H9 (cell line): Measurements from ENCODE around the gene MACROD1. TPM values are rescaled to one million over a fixed set of nuclear protein-coding genes. Genes with fewer than 3 reads are reported as not detected.

Source experiments
- DNase-seq: peaks from one replicate; pipeline ENCODE4 v3.0.0-alpha.2; 2017
- H2AFZ ChIP-seq: one replicate; pipeline ENCODE4 v1.6.1; 2013; ENCODE audit warnings: mild to moderate bottlenecking, low read length, control low read depth, moderate library complexity
- H2AK5ac ChIP-seq: 2 replicates; pipeline ENCODE4 v1.6.1; 2013; ENCODE audit warnings: low read length, control low read depth, mixed read lengths; ENCODE audit not compliant: insufficient read length
- H2BK120ac ChIP-seq: one replicate; pipeline ENCODE4 v1.6.1; 2013; ENCODE audit warnings: low read depth, mild to moderate bottlenecking, low read length, control low read depth, inconsistent platforms; ENCODE audit not compliant: poor library complexity, severe bottlenecking
- H2BK12ac ChIP-seq: 2 replicates; pipeline ENCODE4 v1.6.1; 2013; ENCODE audit warnings: low read length, control low read depth, mixed read lengths, low read depth; ENCODE audit not compliant: insufficient read length
- H2BK15ac ChIP-seq: 2 replicates; pipeline ENCODE4 v1.6.1; 2013; ENCODE audit warnings: low read depth, low read length, control low read depth
- H2BK20ac ChIP-seq: one replicate; pipeline ENCODE4 v1.6.1; 2013; ENCODE audit warnings: low read depth, mild to moderate bottlenecking, low read length, control low read depth, inconsistent platforms; ENCODE audit not compliant: poor library complexity, severe bottlenecking
- H2BK5ac ChIP-seq: 2 replicates; pipeline ENCODE4 v1.6.1; 2013; ENCODE audit warnings: low read length, control low read depth, mixed read lengths; ENCODE audit not compliant: insufficient read length
- H3K14ac ChIP-seq: 2 replicates; pipeline ENCODE4 v1.6.1; 2013; ENCODE audit warnings: low read length, control low read depth; ENCODE audit not compliant: insufficient read depth
- H3K18ac ChIP-seq: 2 replicates; pipeline ENCODE4 v1.6.1; 2013; ENCODE audit warnings: low read depth, mild to moderate bottlenecking, mixed read lengths, low read length, control low read depth; ENCODE audit not compliant: insufficient read length
- H3K23ac ChIP-seq: 2 replicates; pipeline ENCODE4 v1.6.1; 2013; ENCODE audit warnings: low read length, control low read depth, mixed read lengths, low read depth; ENCODE audit not compliant: insufficient read length
- H3K23me2 ChIP-seq: 2 replicates; pipeline ENCODE4 v1.6.1; 2013; ENCODE audit warnings: low read depth, mild to moderate bottlenecking, mixed read lengths, low read length, control low read depth; ENCODE audit not compliant: insufficient read length, poor library complexity, severe bottlenecking
- H3K27ac ChIP-seq: 2 replicates; pipeline ENCODE4 v1.5.1; 2013; ENCODE audit warnings: low read length, control low read depth, mixed read lengths, low read depth; ENCODE audit not compliant: insufficient read length
- H3K27me3 ChIP-seq: 2 replicates; pipeline ENCODE4 v1.6.1; 2013; ENCODE audit warnings: low read length, control low read depth, inconsistent platforms; ENCODE audit not compliant: insufficient read depth
- H3K4ac ChIP-seq: 2 replicates; pipeline ENCODE4 v1.6.1; 2013; ENCODE audit warnings: low read depth, mild to moderate bottlenecking, control low read depth, inconsistent platforms, low read length, moderate library complexity
- H3K4me1 ChIP-seq: 2 replicates; pipeline ENCODE4 v1.6.1; 2013; ENCODE audit warnings: low read length, control low read depth, inconsistent platforms; ENCODE audit not compliant: insufficient read depth
- H3K4me2 ChIP-seq: 2 replicates; pipeline ENCODE4 v1.6.1; 2013; ENCODE audit warnings: low read length, control low read depth, mixed read lengths; ENCODE audit not compliant: insufficient read length, insufficient read depth
- H3K56ac ChIP-seq: 2 replicates; pipeline ENCODE4 v1.6.1; 2013; ENCODE audit warnings: low read depth, mild to moderate bottlenecking, mixed read lengths, low read length, control low read depth; ENCODE audit not compliant: insufficient read length
- H3K79me1 ChIP-seq: 2 replicates; pipeline ENCODE4 v1.6.1; 2013; ENCODE audit warnings: low read depth, mild to moderate bottlenecking, moderate library complexity, low read length, control low read depth, inconsistent platforms; ENCODE audit not compliant: insufficient read depth, poor library complexity, severe bottlenecking
- H3K79me2 ChIP-seq: 2 replicates; pipeline ENCODE4 v1.6.1; 2013; ENCODE audit warnings: low read length, control low read depth, inconsistent platforms; ENCODE audit not compliant: insufficient read depth
- H3K9ac ChIP-seq: 2 replicates; pipeline ENCODE4 v1.6.1; 2013; ENCODE audit warnings: low read length, control low read depth, mixed read lengths; ENCODE audit not compliant: insufficient read length; ENCODE audit errors: extremely low read depth
- H3K9me3 ChIP-seq: one replicate; pipeline ENCODE4 v1.6.1; 2013; ENCODE audit warnings: low read depth, low read length, inconsistent platforms; ENCODE audit not compliant: control insufficient read depth
- H3T11ph ChIP-seq: one replicate; pipeline ENCODE4 v1.6.1; 2013; ENCODE audit warnings: mild to moderate bottlenecking, low read length, control low read depth, inconsistent platforms
- H4K20me1 ChIP-seq: one replicate; pipeline ENCODE4 v1.6.1; 2013; ENCODE audit not compliant: control insufficient read depth, insufficient read length, insufficient read depth
- H4K5ac ChIP-seq: 2 replicates; pipeline ENCODE4 v1.6.1; 2013; ENCODE audit warnings: low read depth, mild to moderate bottlenecking, mixed read lengths, low read length, control low read depth; ENCODE audit not compliant: insufficient read length
- H4K8ac ChIP-seq: replicated peaks from 2 replicates; pipeline ENCODE4 v1.6.1; 2013; ENCODE audit warnings: low read length, control low read depth, mixed read lengths, low read depth; ENCODE audit not compliant: insufficient read length
- H4K91ac ChIP-seq: 2 replicates; pipeline ENCODE4 v1.6.1; 2013; ENCODE audit warnings: low read depth, mild to moderate bottlenecking, moderate library complexity, mixed read lengths, low read length, control low read depth; ENCODE audit not compliant: insufficient read length
- H3K27ac Mint-ChIP-seq, 3 experiments: 2 replicates in 2 of 3; 3 replicates in 1 of 3; pipeline ENCODE4 v1.8.0; 2020 to 2021; ENCODE audit warnings: mixed read lengths in 3 of 3, mild to moderate bottlenecking in 1 of 3, moderate library complexity in 1 of 3
- H3K27me3 Mint-ChIP-seq: 2 replicates; pipeline ENCODE4 v1.8.0; 2021; ENCODE audit warnings: low read depth, mild to moderate bottlenecking, moderate library complexity, mixed read lengths
- H3K36me3 Mint-ChIP-seq, 3 experiments: 2 replicates in 2 of 3; 3 replicates in 1 of 3; pipeline ENCODE4 v1.8.0; 2020 to 2021; ENCODE audit warnings: low read depth in 3 of 3, mixed read lengths in 3 of 3; ENCODE audit not compliant: insufficient read depth in 1 of 3
- H3K4me1 Mint-ChIP-seq, 2 experiments: 2 replicates each; pipeline ENCODE4 v1.8.0; 2020; ENCODE audit warnings: mixed read lengths in 2 of 2
- H3K4me3 Mint-ChIP-seq, 2 experiments: 2 replicates in 1 of 2; 3 replicates in 1 of 2; pipeline ENCODE4 v1.8.0; 2020 to 2021; ENCODE audit warnings: mild to moderate bottlenecking in 2 of 2, mixed read lengths in 2 of 2, moderate library complexity in 1 of 2
- H3K9me3 Mint-ChIP-seq, 2 experiments: 2 replicates in 1 of 2; 3 replicates in 1 of 2; pipeline ENCODE4 v1.8.0; 2020; ENCODE audit warnings: mild to moderate bottlenecking in 2 of 2, mixed read lengths in 2 of 2, moderate library complexity in 1 of 2
- WGBS: extraction: QIAGEN DNeasy Blood & Tissue Kit; methylation state at CpG from one replicate; pipeline ENCODE4 v1.1.7; 2013; ENCODE audit warnings: missing lambda C conversion rate, low lambda C conversion rate, mixed read lengths; ENCODE audit not compliant: insufficient read length; ENCODE audit errors: extremely low coverage; 5-methylcytosine and 5-hydroxymethylcytosine counted together
- total RNA-seq: library from RNA; stranded (reverse); gene quantifications from 2 replicates; pipeline ENCODE4 v1.2.1, GENCODE V29; 2021
- TF ChIP-seq, protein P1 (sequence below): fragments of 200-600 bp; sonication (generic); conservative IDR thresholded peaks from 3 replicates; pipeline ENCODE4 v1.8.0; 2021; ENCODE audit warnings: antibody characterized with exemption, mild to moderate bottlenecking

The MACROD1 gene
- total RNA-seq, 1 experiment from 2014 or later, result 21.2 TPM

DNA sequence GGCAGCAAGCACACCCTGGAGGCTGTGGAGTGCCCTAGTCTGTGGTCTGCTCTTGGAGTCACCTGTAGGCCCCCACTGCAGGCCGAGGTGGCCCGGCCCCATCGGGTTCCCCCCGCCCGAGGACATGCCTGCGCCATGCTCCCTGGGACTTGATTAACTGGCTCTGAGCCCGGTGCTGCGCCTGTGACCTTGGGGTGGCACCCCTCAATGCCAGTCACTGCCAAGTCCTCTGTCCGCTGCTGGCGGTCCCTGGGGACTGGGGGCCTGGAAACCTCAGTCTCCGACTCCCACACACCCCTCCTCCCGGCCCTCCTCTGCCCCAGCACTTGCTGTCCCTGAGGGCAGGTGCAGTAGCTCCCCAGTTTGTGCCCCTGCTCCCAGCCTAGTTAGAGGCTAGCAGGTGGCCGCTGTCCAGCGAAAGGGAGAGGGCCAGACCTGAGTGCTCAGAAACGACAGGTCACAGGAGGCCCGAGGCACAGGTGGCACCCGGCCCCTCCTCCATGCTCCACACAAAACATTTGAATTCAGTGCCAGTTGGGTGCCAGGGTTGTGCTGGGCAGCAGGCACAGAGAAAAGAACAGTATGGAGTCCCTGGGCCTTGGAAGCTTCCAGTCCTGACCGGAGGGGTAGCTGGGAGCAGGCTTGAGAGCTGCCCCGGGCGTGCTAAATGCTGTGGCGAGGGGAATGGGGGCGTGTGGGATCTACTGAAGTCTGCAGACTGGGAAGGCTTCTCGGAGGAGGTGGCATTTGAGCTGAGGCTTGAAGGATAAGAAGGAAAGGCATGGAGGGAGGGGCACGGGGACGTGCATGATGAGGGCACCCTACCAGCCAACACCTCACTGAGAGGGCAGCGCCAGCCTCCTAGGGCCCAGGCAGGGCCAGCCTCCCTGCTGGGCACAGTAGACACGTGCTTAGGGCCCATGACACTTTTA, 146.5 kb downstream of the MACROD1 start:
- no peak overlapping the region for H3K4me2 ChIP-seq

More for the DNA sequence above, 146.5 kb downstream of the MACROD1 start:
- Mint-ChIP-seq H3K27ac (no peak overlapping the region), H3K9me3 (no peaks in the 10 kb centered on the region), H3K27me3 (peaks cover 47% of the 10 kb centered on the region), H3K4me1 (peaks cover 31 to 46% of the 10 kb centered on the region in 2 experiments), H3K4me3 (peak overlapping the region in 1 of 2 experiments; percentile 50; a peak in 2 of 5 replicates), H3K36me3 (no peaks in the 10 kb centered on the region; a peak in 1 of 7 replicates)
- Histone ChIP-seq H3K79me1 (no peaks in the 10 kb centered on the region), H3K14ac (no peak overlapping the region; the same call in 1 of the 2 replicates), H3K27ac (no peak overlapping the region), H3K9me3 (no peaks in the 10 kb centered on the region), H2BK120ac (no peak overlapping the region), H3K27me3 (peaks cover 2% of the 10 kb centered on the region; the same call in 1 of the 2 replicates), H3K23ac (no peak overlapping the region), H4K5ac (no peak overlapping the region), H3K4ac (no peak overlapping the region), H2BK15ac (no peak overlapping the region), H3K9ac (no peak overlapping the region), H2BK12ac (no peak overlapping the region), H2BK20ac (no peak overlapping the region), H3K18ac (no peak overlapping the region), H3K56ac (no peak overlapping the region), H3K4me1 (peaks cover 2% of the 10 kb centered on the region; the same call in 1 of the 2 replicates), H4K20me1 (no peaks in the 10 kb centered on the region), H2AK5ac (no peak overlapping the region), H3K23me2 (no peaks in the 10 kb centered on the region), H2AFZ (no peak overlapping the region), H4K91ac (no peak overlapping the region), H2BK5ac (no peak overlapping the region), H4K8ac (no peak overlapping the region), H3K79me2 (no peaks in the 10 kb centered on the region), H3T11ph (no peak overlapping the region)
- DNase-seq, result no peak
- TF ChIP-seq, protein P1, sequence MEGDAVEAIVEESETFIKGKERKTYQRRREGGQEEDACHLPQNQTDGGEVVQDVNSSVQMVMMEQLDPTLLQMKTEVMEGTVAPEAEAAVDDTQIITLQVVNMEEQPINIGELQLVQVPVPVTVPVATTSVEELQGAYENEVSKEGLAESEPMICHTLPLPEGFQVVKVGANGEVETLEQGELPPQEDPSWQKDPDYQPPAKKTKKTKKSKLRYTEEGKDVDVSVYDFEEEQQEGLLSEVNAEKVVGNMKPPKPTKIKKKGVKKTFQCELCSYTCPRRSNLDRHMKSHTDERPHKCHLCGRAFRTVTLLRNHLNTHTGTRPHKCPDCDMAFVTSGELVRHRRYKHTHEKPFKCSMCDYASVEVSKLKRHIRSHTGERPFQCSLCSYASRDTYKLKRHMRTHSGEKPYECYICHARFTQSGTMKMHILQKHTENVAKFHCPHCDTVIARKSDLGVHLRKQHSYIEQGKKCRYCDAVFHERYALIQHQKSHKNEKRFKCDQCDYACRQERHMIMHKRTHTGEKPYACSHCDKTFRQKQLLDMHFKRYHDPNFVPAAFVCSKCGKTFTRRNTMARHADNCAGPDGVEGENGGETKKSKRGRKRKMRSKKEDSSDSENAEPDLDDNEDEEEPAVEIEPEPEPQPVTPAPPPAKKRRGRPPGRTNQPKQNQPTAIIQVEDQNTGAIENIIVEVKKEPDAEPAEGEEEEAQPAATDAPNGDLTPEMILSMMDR, result no peak
- no CpG with 5 or more reads among the region's 27 CpGs for WGBS
